ENCODE measurements around the gene GRB2.

DNA sequence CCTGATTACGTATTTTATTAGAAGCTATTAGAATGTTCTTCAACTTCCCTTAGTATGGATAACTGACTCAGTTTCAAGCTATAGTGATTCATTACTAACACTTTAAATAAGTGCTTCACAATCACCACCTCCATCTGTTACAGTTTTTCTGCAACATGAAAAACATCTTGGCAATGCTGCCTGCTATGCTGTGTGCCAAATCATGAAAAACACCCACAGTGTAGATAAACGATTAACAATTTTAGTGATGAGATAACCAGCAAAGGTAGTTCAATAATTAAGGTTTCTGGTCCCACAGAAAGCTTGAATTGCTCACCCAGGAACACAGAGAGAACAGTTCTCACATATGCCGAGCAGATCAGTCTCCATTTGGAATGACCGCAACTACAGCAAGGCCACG, 64.8 kb downstream of the GRB2 start:
- TF ChIP-seq, protein P1, sequence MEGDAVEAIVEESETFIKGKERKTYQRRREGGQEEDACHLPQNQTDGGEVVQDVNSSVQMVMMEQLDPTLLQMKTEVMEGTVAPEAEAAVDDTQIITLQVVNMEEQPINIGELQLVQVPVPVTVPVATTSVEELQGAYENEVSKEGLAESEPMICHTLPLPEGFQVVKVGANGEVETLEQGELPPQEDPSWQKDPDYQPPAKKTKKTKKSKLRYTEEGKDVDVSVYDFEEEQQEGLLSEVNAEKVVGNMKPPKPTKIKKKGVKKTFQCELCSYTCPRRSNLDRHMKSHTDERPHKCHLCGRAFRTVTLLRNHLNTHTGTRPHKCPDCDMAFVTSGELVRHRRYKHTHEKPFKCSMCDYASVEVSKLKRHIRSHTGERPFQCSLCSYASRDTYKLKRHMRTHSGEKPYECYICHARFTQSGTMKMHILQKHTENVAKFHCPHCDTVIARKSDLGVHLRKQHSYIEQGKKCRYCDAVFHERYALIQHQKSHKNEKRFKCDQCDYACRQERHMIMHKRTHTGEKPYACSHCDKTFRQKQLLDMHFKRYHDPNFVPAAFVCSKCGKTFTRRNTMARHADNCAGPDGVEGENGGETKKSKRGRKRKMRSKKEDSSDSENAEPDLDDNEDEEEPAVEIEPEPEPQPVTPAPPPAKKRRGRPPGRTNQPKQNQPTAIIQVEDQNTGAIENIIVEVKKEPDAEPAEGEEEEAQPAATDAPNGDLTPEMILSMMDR (IDR thresholded peaks at IDR 0.05; ENCODE audit: insufficient read depth, low read length, poor library complexity, severe bottlenecking), result no peak
- TF ChIP-seq EZH2phosphoT487 (conservative IDR thresholded peaks at IDR 0.05; ENCODE audit: low read length), result no peak

Data from SU-DHL-6 (cell line).